ENCODE measurements around the gene PCSK7. TPM values are rescaled to one million over a fixed set of nuclear protein-coding genes. Genes with fewer than 3 reads are reported as not detected.
A peak's percentile ranks its signal among the peaks of the same experiment; 100 is the strongest.

PCSK7 gene
- total RNA-seq, 1 experiment from 2014 or later: 43.6 TPM

GRCh38 chr11:117177534-117178209 lies 54.2 kb downstream of the PCSK7 start:
- Histone ChIP-seq H3K27ac (ENCODE audit: low read length) (peak overlapping the region; percentile 32), H2AFZ (ENCODE audit: low read length) (peak overlapping the region; percentile 84), H3K9me3 (ENCODE audit: low read length) (no peaks in the 10 kb centered on the region), H3K4me2 (ENCODE audit: low read length) (peak overlapping the region; percentile 88), H3K9ac (ENCODE audit: low read length) (peak overlapping the region; percentile 45), H3K27me3 (ENCODE audit: low read length) (no peaks in the 10 kb centered on the region), H3K79me2 (ENCODE audit: low read length) (no peaks in the 10 kb centered on the region), H3K4me3 (ENCODE audit: low read length) (peak overlapping the region; percentile 97), H4K20me1 (ENCODE audit: low read length) (no peaks in the 10 kb centered on the region), H3K4me1 (ENCODE audit: insufficient read depth, low read length) (peaks cover 24% of the 10 kb centered on the region), H3F3A (ENCODE audit: low read length, unreplicated experiment) (peaks cover 4% of the 10 kb centered on the region), H3K9me2 (replicated peaks; ENCODE audit: low read length) (no peaks in the 10 kb centered on the region), H3K36me3 (ENCODE audit: low read depth, low read length) (no peaks in the 10 kb centered on the region)
- ATAC-seq (no peak), DNase-seq (peak; percentile 46)
- ChIA-PET CTCF (no interaction called here), POLR2A (ENCODE audit: unreplicated experiment) (interaction anchor here (0.9 kb wide), 1 partner anchor 33 kb away, joined by 4 read pairs; the partner anchor contains the start of gene PAFAH1B2)
- TF ChIP-seq CTCF (conservative IDR thresholded peaks at IDR 0.05; ENCODE audit: low read depth, low read length): no peak
- TF ChIP-seq EZH2phosphoT487 (IDR thresholded peaks at IDR 0.05; ENCODE audit: borderline replicate concordance, low read length): no peak
- TF ChIP-seq EZH2 (IDR thresholded peaks at IDR 0.05; ENCODE audit: low read length, unreplicated experiment): no peak
- intact Hi-C loops (cut with micrococcal nuclease): loop anchor here (2.0 to 5.0 kb wide), 2 partner anchors 35 to 53 kb away; partner anchors contain the start of gene PAFAH1B2
- no TSS peak for BruUV-seq (replicated peaks)

GRCh38 chr11:117176186-117176585 lies 55.7 kb downstream of the PCSK7 start:
- BruUV-seq (replicated peaks): no TSS peak
- no peaks in the 10 kb centered on the region for H4K20me1 ChIP-seq (ENCODE audit: low read length)
- DNase-seq: no peak
- ChIA-PET CTCF (no interaction called here), POLR2A (ENCODE audit: unreplicated experiment) (no interaction called here)
- H3K9me2 ChIP-seq (replicated peaks; ENCODE audit: low read length): no peaks in the 10 kb centered on the region
- no peak overlapping the region for H3K27ac ChIP-seq (ENCODE audit: low read length)
- no peak for TF ChIP-seq EZH2phosphoT487 (IDR thresholded peaks at IDR 0.05; ENCODE audit: borderline replicate concordance, low read length)
- no peak for TF ChIP-seq CTCF (conservative IDR thresholded peaks at IDR 0.05; ENCODE audit: low read depth, low read length)
- no peak for TF ChIP-seq EZH2 (IDR thresholded peaks at IDR 0.05; ENCODE audit: low read length, unreplicated experiment)
- peaks cover 1% of the 10 kb centered on the region for H3K36me3 ChIP-seq (ENCODE audit: low read depth, low read length)
- H3K4me3 ChIP-seq (ENCODE audit: low read length): no peak overlapping the region
- H3K27me3 ChIP-seq (ENCODE audit: low read length): no peaks in the 10 kb centered on the region
- H3F3A ChIP-seq (ENCODE audit: low read length, unreplicated experiment): peaks cover 4% of the 10 kb centered on the region
- H2AFZ ChIP-seq (ENCODE audit: low read length): no peak overlapping the region
- no peak overlapping the region for H3K9ac ChIP-seq (ENCODE audit: low read length)
- intact Hi-C loops (cut with micrococcal nuclease): loop anchor here (5.0 kb wide), 1 partner anchor 34 kb away; the partner anchor contains the start of gene PAFAH1B2
- no peaks in the 10 kb centered on the region for H3K9me3 ChIP-seq (ENCODE audit: low read length)
- no peaks in the 10 kb centered on the region for H3K79me2 ChIP-seq (ENCODE audit: low read length)
- ATAC-seq: peak; percentile 10
- no peak overlapping the region for H3K4me2 ChIP-seq (ENCODE audit: low read length)
- H3K4me1 ChIP-seq (ENCODE audit: insufficient read depth, low read length): peaks cover 24% of the 10 kb centered on the region

DNA sequence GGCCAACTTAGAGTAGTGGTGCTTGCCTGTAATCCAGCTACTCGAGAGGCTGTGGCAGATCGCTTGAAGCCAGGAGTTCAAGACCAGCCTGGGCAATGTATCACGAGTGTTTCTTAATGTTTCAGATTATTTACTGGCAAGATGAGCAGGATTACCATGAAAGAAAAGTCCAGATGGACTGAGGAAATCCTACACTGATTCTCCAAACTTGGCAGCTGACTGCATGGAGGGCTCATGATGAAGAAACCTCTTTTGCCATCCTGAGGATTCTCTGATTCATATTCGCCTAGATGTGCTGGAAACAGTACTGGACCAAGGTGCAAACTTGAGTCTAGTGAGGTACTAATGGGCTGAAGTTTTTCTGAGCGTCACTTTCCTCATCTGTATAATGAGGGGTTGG lies 56.1 kb downstream of the PCSK7 start:
- TF ChIP-seq EZH2phosphoT487 (IDR thresholded peaks at IDR 0.05; ENCODE audit: borderline replicate concordance, low read length) (no peak), EZH2 (IDR thresholded peaks at IDR 0.05; ENCODE audit: low read length, unreplicated experiment) (no peak), CTCF (conservative IDR thresholded peaks at IDR 0.05; ENCODE audit: low read depth, low read length) (no peak)
- DNase-seq (no peak), ATAC-seq (no peak)
- Histone ChIP-seq H3K79me2 (ENCODE audit: low read length) (no peaks in the 10 kb centered on the region), H3K27me3 (ENCODE audit: low read length) (no peaks in the 10 kb centered on the region), H3K36me3 (ENCODE audit: low read depth, low read length) (peaks cover 4% of the 10 kb centered on the region), H3F3A (ENCODE audit: low read length, unreplicated experiment) (peaks cover 4% of the 10 kb centered on the region), H3K9me2 (replicated peaks; ENCODE audit: low read length) (no peaks in the 10 kb centered on the region), H3K4me3 (ENCODE audit: low read length) (no peak overlapping the region), H4K20me1 (ENCODE audit: low read length) (no peaks in the 10 kb centered on the region), H3K9me3 (ENCODE audit: low read length) (no peaks in the 10 kb centered on the region), H3K4me2 (ENCODE audit: low read length) (no peak overlapping the region), H3K9ac (ENCODE audit: low read length) (no peak overlapping the region), H3K4me1 (ENCODE audit: insufficient read depth, low read length) (peaks cover 24% of the 10 kb centered on the region), H2AFZ (ENCODE audit: low read length) (no peak overlapping the region), H3K27ac (ENCODE audit: low read length) (no peak overlapping the region)
- no TSS peak for BruUV-seq (replicated peaks)
- intact Hi-C loops (cut with micrococcal nuclease): loop anchor here (5.0 kb wide), 1 partner anchor 33 kb away; the partner anchor contains the start of gene PAFAH1B2
- ChIA-PET POLR2A (ENCODE audit: unreplicated experiment) (no interaction called here), CTCF (no interaction called here)
